ENCODE results near the gene NUDCD3.

The NUDCD3 gene

DNA sequence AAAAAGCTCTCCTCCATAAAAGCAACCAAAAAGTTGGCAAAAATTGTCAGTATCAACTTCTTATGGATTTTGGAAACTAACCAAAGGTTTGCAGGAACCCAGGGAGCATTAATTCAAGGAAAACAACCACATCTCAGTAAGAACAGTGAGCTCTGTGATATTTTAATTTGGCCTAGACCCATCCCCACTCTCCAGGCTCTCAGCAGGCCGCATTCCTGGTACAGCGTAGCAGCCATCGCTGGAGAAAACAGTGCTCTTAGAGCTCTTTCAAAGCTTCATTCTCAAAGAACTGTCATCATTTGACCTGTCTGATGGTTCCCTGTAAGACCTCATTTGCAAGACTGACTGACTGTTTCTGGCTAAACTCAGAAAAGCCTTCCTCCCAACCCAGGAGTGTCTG, 81.9 kb downstream of the NUDCD3 start:
- DNase-seq (ENCODE audit: insufficient read length, low spot score) (no peak), FAIRE-seq (no peak)
- no peak for TF ChIP-seq CTCF (IDR thresholded peaks at IDR 0.05; ENCODE audit: insufficient read depth, missing control alignments)

GRCh38 chr7:44403775-44404174, 86.7 kb downstream of the NUDCD3 start:
- no peak for DNase-seq (ENCODE audit: insufficient read length, low spot score)
- TF ChIP-seq CTCF (IDR thresholded peaks at IDR 0.05; ENCODE audit: insufficient read depth, missing control alignments) = no peak
- FAIRE-seq = no peak

- no peak for FAIRE-seq
- no peak for TF ChIP-seq CTCF (IDR thresholded peaks at IDR 0.05; ENCODE audit: insufficient read depth, missing control alignments)
Measured at GRCh38 chr7:44403176-44403759, 87.2 kb downstream of the NUDCD3 start.

DNA sequence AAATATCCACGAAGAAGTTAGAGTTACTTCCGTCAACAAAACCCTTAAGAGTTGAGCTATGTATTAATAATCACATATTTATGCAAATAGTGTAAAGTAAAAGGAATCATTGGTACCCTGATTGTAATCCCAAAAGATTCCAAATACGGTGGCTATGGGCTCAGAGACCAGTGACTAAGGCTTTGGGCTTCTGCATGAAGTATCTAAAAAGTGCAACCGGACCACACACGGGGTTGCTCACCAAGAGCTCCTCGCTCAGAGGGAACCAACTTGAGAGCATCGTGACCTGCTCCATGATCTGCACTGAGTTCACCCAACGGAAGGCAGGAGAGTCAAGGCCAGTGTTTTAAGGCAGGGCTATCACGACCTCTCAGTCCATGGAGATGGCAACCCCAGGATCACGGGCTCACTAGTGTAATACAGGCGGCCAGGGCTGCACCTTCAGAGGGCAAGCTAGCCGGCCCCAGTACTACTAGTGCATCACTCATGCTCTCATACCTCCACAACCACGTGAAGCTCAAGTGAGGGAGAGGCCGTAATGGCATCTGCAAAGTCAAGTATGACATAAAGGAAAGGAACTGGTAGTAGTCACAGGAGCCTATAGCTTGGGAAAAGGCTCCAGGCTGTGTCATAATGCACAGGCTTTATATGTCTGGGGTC, 87.9 kb downstream of the NUDCD3 start:
- TF ChIP-seq CTCF (IDR thresholded peaks at IDR 0.05; ENCODE audit: insufficient read depth, missing control alignments) = no peak
- DNase-seq (ENCODE audit: insufficient read length, low spot score) = no peak
- no peak for FAIRE-seq

More at GRCh38 chr7:44403176-44403759, 87.2 kb downstream of the NUDCD3 start:
- DNase-seq (ENCODE audit: insufficient read length, low spot score) = no peak

GRCh38 chr7:44401692-44402091, 88.8 kb downstream of the NUDCD3 start:
- no peak for DNase-seq (ENCODE audit: insufficient read length, low spot score)
- no peak for TF ChIP-seq CTCF (IDR thresholded peaks at IDR 0.05; ENCODE audit: insufficient read depth, missing control alignments)
- no peak for FAIRE-seq

DNA sequence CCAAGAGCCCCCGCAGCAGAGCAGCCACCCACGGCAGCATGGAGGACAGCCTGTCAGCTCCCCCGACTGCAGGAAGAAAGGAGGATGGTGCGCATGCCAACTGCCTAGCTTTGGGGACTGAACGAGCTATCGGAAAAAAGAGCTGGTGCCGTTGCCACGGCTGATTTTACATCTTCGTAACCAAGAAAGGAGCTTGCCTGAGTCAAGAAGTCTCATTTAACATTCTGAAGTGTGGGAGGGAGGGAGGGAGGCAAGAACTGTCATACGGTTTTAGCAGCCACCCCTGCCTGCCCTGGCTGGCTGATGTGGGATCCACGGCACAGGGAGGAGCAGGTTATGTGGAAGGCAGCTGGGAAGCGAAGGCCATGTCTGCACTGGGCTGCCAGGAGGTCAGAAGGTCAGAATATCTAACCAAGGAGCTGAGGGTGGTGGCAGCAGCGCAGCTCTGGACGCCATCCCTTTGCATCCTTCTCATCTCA, 90.4 kb downstream of the NUDCD3 start:
- FAIRE-seq = no peak
- TF ChIP-seq CTCF (IDR thresholded peaks at IDR 0.05; ENCODE audit: insufficient read depth, missing control alignments) = no peak
- DNase-seq (ENCODE audit: insufficient read length, low spot score) = no peak

GRCh38 chr7:44398953-44399574, 91.4 kb downstream of the NUDCD3 start:
- FAIRE-seq (no peak), DNase-seq (ENCODE audit: insufficient read length, low spot score) (no peak)
- TF ChIP-seq CTCF (IDR thresholded peaks at IDR 0.05; ENCODE audit: insufficient read depth, missing control alignments) = no peak

Measured in D721Med (cell line).